HUES6 (cell line): Measurements from ENCODE around the gene SLC25A29.
"Not testable (repeated sequence)": the region's sequence is repeated elsewhere in the genome, so short reads cannot be mapped to it uniquely, and the experiment has no call there.

Experiments used
- H3K27ac ChIP-seq: 2 replicates; pipeline ENCODE4 v1.7.0; 2013; ENCODE audit warnings: low read depth, mild to moderate bottlenecking, low read length, inconsistent platforms
- H3K27me3 ChIP-seq: 2 replicates; pipeline ENCODE4 v1.6.1; 2013; ENCODE audit warnings: low read length; ENCODE audit not compliant: control insufficient read depth, insufficient read depth
- H3K36me3 ChIP-seq: 2 replicates; pipeline ENCODE4 v1.6.1; 2013; ENCODE audit warnings: low read length; ENCODE audit not compliant: control insufficient read depth, insufficient read depth
- H3K4me1 ChIP-seq: 2 replicates; pipeline ENCODE4 v1.6.1; 2013; ENCODE audit warnings: low read length; ENCODE audit not compliant: control insufficient read depth, insufficient read depth
- H3K4me3 ChIP-seq: 2 replicates; pipeline ENCODE4 v1.5.1; 2013; ENCODE audit warnings: low read depth, low read length
- H3K9ac ChIP-seq: one replicate; pipeline ENCODE4 v1.6.1; 2013; ENCODE audit warnings: mild to moderate bottlenecking, low read length
- H3K9me3 ChIP-seq: 2 replicates; pipeline ENCODE4 v1.6.1; 2013; ENCODE audit warnings: low read depth, low read length; ENCODE audit not compliant: control insufficient read depth, insufficient read depth

Gene SLC25A29

GRCh38 chr14:100306101-100306997 is at the start of gene SLC25A29:
Gene SLC25A29, minus strand, starts transcription at chr14:100306444. Its CDS starts 212 bp downstream, at chr14:100306232.
- H3K4me3 ChIP-seq, result peak within 1 kb of the TSS; percentile 81
- H3K27ac ChIP-seq, result peak within 1 kb of the TSS; percentile 82; the same call in 1 of the 2 replicates
- H3K27me3 ChIP-seq, result no peaks in the 10 kb centered on the region

GRCh38 chr14:100350986-100351385 is 44.7 kb upstream of the SLC25A29 start:
- no peaks in the 10 kb centered on the region for H3K27me3 ChIP-seq
- H3K9ac ChIP-seq, result no peak overlapping the region
- H3K27ac ChIP-seq, result no peak overlapping the region
- H3K4me1 ChIP-seq, result no peaks in the 10 kb centered on the region
- peaks cover 91% of the 10 kb centered on the region for H3K36me3 ChIP-seq
- H3K9me3 ChIP-seq, result no peaks in the 10 kb centered on the region
- H3K4me3 ChIP-seq, result no peak overlapping the region

More at GRCh38 chr14:100306101-100306997, at the start of gene SLC25A29:
- peak within 1 kb of the TSS; percentile 94 for H3K9ac ChIP-seq
- no peaks in the 10 kb centered on the region; the same call in 1 of the 2 replicates for H3K36me3 ChIP-seq
- peaks cover 46% of the 10 kb centered on the region for H3K4me1 ChIP-seq
- no peaks in the 10 kb centered on the region for H3K9me3 ChIP-seq

GRCh38 chr14:100350276-100350926 is 44.2 kb upstream of the SLC25A29 start:
- H3K9ac ChIP-seq, result no peak overlapping the region
- H3K9me3 ChIP-seq, result no peaks in the 10 kb centered on the region
- no peak overlapping the region for H3K4me3 ChIP-seq
- no peaks in the 10 kb centered on the region for H3K4me1 ChIP-seq
- no peaks in the 10 kb centered on the region for H3K27me3 ChIP-seq
- peaks cover 90% of the 10 kb centered on the region for H3K36me3 ChIP-seq
- no peak overlapping the region for H3K27ac ChIP-seq

- Histone ChIP-seq H3K36me3 (peaks cover 79% of the 10 kb centered on the region), H3K27me3 (no peaks in the 10 kb centered on the region), H3K9me3 (no peaks in the 10 kb centered on the region), H3K4me1 (no peaks in the 10 kb centered on the region), H3K4me3 (no peak overlapping the region), H3K27ac (no peak overlapping the region), H3K9ac (no peak overlapping the region)
Measured at GRCh38 chr14:100348784-100349685, 42.8 kb upstream of the SLC25A29 start.

- H3K36me3 ChIP-seq, result peaks cover 78% of the 10 kb centered on the region
- no peak overlapping the region for H3K4me3 ChIP-seq
- H3K4me1 ChIP-seq, result no peaks in the 10 kb centered on the region
- no peak overlapping the region for H3K9ac ChIP-seq
- no peaks in the 10 kb centered on the region for H3K9me3 ChIP-seq
- H3K27me3 ChIP-seq, result no peaks in the 10 kb centered on the region
- no peak overlapping the region for H3K27ac ChIP-seq
Measured at GRCh38 chr14:100348253-100348729, 42.0 kb upstream of the SLC25A29 start.

GRCh38 chr14:100346306-100347091 is 40.3 kb upstream of the SLC25A29 start:
- H3K36me3 ChIP-seq, result peaks cover 81% of the 10 kb centered on the region
- H3K27me3 ChIP-seq, result no peaks in the 10 kb centered on the region
- no peaks in the 10 kb centered on the region for H3K9me3 ChIP-seq
- H3K27ac ChIP-seq, result no peak overlapping the region
- H3K4me3 ChIP-seq, result no peak overlapping the region
- no peak overlapping the region for H3K9ac ChIP-seq
- no peaks in the 10 kb centered on the region for H3K4me1 ChIP-seq

GRCh38 chr14:100345711-100346110 is 39.5 kb upstream of the SLC25A29 start:
- H3K4me1 ChIP-seq, result no peaks in the 10 kb centered on the region
- H3K4me3 ChIP-seq, result no peak overlapping the region
- peaks cover 81% of the 10 kb centered on the region for H3K36me3 ChIP-seq
- H3K9me3 ChIP-seq, result no peaks in the 10 kb centered on the region
- H3K27ac ChIP-seq, result no peak overlapping the region
- no peaks in the 10 kb centered on the region for H3K27me3 ChIP-seq
- no peak overlapping the region for H3K9ac ChIP-seq

- not testable (repeated sequence) for H3K4me3 ChIP-seq, H3K27me3 ChIP-seq, H3K9me3 ChIP-seq, H3K27ac ChIP-seq, H3K9ac ChIP-seq, H3K4me1 ChIP-seq
- H3K36me3 ChIP-seq, result peaks cover 83% of the 10 kb centered on the region
Measured at GRCh38 chr14:100344657-100345056, 38.4 kb upstream of the SLC25A29 start.

- H3K27ac ChIP-seq, H3K27me3 ChIP-seq, H3K9me3 ChIP-seq, H3K4me3 ChIP-seq, H3K4me1 ChIP-seq, H3K9ac ChIP-seq: not testable (repeated sequence)
- peaks cover 79% of the 10 kb centered on the region for H3K36me3 ChIP-seq
Measured at GRCh38 chr14:100342826-100343225, 36.6 kb upstream of the SLC25A29 start.

GRCh38 chr14:100342195-100342594 is 36.0 kb upstream of the SLC25A29 start:
- H3K27me3 ChIP-seq, result no peaks in the 10 kb centered on the region
- no peak overlapping the region for H3K9ac ChIP-seq
- no peaks in the 10 kb centered on the region for H3K4me1 ChIP-seq
- H3K36me3 ChIP-seq, result peaks cover 80% of the 10 kb centered on the region
- H3K4me3 ChIP-seq, result no peak overlapping the region
- H3K27ac ChIP-seq, result no peak overlapping the region
- no peaks in the 10 kb centered on the region for H3K9me3 ChIP-seq
